ENCODE measurements around the gene CYB5A.

Gene CYB5A

DNA sequence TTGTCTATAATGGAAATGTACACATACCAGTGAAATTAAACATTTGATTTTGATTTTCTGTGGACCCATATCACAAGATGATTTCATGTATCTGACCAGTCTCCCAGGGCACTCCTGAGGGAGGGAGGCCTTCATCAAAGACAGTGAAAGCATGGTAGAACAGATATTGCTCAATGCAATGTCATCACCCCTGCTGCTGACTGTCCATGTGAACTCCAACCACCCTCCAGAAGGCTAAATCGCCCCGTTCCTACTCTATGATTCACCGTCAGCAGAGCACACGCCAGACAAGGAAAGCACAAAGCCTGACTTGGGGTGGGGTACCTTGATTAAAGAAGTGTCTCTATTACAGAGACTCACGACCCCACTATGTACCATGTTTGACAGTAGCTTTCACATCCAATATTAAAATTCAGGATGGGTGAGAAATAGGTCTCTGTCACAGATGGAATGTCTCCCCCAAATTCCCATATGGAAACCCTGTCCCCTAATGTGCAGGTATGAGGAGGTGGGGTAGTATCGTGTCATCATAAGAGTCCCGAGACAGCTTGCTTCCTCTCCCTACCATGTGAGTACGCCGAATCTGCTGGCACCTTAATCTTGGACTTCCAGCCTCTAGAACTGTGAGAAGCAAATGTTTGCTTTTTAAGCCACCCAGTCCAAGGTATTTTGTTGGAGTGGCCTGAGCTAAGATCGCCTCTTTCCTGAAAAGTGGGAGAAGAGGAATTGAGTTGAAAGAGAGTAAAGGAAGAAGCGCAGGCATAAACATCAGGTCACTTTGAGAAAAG lies 42.4 kb downstream of the CYB5A start:
- in situ Hi-C loops (cut with HindIII; ENCODE audit: low sequenced_read_pairs): no loop called here

DNA sequence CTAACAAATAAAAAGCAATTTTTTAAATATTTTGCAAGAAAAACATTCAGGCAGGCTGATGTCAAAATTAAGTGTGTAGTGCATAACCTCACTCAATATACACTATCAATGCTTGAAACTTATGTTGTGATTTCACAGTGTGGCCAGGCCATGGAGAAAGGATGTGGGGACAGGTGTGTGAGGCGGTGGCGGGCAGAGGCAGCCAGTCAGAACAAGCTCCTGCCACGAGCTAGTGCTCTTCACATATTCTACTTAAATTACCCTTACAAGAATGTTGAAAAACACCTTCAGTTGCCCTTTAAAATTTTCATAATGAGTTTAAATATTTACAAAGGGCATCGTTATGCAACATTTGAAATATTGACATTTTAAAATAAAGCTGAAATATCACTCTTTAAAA lies 43.2 kb downstream of the CYB5A start:
- in situ Hi-C loops (cut with HindIII; ENCODE audit: low sequenced_read_pairs): no loop called here

DNA sequence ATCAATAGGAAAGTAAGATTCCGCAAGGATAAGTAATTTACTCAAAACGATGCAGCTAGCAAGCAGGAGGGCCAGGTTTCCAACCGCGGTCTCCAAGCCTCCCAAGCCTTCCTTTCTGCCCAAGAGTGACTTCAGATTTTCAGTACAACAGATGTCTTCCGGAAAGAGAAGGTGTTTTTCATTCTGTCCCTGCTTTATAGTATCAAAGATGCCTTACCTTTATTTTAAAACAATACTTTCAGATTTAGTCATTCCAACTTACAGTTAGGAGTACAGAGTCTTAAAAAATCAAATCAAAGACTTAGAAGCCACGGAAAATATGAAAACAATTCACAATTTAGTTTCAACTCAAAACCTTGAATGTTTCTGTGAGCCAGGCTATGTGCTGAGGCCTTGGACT lies 43.6 kb downstream of the CYB5A start:
- in situ Hi-C loops (cut with HindIII; ENCODE audit: low sequenced_read_pairs): no loop called here

DNA sequence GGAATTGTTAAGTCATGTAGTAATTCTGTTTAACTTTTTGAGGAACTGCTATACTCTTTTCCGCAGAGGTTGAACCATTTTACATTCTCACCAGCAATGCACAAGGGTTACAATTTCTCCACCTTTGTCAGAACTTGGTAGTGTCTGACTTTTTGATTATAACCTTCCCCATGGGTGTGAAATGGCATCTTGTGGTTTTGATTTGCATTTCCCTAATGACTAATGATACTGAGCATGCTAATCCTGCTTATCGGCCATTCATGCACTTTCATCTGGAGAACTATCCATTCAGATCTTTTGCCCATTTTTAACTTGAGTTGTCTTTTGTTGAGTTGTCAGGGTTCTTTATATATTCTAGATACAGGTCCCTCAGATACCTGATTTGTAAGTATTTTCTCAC lies 47.2 kb downstream of the CYB5A start:
- in situ Hi-C loops (cut with HindIII; ENCODE audit: low sequenced_read_pairs): no loop called here

DNA sequence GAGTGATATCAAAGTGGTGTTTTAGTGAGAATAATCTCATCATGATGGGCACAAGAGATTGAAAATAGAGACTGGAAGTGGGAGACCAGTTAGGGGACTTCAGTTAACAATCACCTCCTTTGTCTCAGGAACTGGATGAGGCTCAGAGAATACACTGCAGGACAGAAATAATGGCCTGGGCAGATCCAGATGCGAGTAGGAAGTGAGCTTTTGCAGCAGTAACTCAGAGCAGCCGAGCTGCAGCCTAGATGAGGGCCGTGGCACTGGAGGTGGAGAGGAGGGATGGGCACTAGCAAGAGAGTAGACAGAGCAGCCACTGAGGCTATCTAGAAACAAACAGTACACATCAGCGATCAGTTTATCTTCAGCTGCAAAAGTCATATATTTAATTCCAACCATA lies 48.6 kb downstream of the CYB5A start:
- in situ Hi-C loops (cut with HindIII; ENCODE audit: low sequenced_read_pairs): no loop called here

DNA sequence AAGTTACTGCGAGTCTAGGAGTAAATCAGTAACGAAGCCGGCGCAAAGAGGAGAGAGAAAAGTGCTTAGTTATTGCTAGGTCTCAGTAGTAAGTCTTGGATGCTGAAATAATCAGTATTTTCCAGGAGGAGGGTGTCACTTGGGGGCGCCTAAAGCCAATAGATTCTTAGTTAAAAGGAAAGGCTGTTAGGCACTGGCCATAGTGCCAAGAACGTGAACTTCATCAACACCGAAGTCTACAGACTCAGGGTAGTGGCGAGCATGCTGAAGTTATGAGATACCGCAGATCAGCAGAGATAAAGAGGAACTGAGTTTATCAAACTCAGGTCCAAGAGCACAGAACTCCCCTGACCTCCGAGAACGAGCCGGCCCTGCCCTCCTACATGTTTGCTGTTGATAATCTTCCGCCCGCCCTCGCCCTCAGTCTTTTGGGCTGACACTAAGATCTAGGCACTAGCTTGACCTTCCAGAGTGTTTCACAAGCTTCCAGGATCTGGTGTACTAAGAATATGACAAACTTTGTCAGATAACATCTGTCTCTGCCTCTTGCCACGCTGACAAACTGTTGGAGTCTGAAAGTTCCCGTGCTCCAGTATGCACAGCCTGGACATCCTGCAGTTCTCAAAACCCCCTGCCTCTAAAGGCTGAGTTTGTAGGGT lies 49.2 kb downstream of the CYB5A start:
- in situ Hi-C loops (cut with HindIII; ENCODE audit: low sequenced_read_pairs): no loop called here

DNA sequence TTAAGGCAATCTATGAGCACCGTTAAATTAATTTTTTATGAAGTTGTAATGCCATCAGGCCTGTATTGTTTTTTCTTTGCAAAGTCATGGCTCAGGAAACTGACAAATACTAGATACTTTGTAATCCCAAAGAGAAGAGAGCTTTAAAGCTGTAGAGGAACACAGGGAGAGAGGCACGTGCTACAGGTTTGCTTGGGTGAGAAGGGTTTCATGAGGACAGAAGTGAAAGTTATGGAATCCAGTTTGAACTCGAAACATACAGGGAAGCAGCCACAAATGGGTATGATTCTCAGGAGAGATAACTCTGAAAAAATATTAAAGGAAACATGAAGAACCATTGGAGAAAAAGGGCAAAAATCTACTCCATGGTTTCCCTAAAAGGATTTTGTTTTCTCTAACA lies 49.8 kb downstream of the CYB5A start:
- in situ Hi-C loops (cut with HindIII; ENCODE audit: low sequenced_read_pairs): no loop called here

DNA sequence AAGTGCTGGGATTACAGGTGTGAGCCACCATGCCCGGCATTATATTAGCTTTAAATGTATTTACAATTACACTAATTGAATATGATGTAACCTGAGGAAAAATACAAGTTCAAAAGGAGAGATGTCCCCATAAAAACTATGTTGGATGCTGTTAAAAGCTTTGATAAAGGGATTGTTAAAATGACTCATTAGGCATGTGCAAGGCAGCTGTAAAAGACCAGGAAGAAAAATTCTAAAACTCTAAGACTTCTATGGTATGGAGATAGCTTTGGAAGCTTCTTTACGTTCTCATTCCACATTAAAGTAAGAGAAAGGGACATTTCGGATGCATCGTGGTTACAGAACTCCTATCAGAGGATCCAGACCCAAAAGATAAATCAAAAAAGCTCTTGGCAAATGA lies 50.3 kb downstream of the CYB5A start:
- in situ Hi-C loops (cut with HindIII; ENCODE audit: low sequenced_read_pairs): no loop called here

DNA sequence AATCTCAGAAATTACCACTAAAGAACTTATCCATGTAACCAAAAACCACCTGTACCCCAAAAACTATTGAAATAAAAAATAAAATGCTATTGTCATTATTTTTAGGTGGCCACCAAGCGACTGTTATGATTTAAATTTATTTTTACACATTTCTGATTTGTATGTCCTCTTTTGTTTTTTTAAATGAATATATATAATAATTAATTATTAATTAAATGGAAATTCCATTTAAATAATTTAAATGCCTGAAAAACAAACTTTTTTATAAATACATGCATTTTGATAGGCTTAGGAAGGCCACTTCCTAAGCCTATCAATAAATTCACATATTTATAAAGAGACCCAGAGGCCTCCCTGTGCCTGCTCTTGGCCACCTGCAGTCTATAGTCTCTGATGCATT lies 52.2 kb downstream of the CYB5A start:
- in situ Hi-C loops (cut with HindIII; ENCODE audit: low sequenced_read_pairs): loop anchor here (5.0 kb wide), 1 partner anchor 93 kb away; no protein-coding TSS in a partner anchor

DNA sequence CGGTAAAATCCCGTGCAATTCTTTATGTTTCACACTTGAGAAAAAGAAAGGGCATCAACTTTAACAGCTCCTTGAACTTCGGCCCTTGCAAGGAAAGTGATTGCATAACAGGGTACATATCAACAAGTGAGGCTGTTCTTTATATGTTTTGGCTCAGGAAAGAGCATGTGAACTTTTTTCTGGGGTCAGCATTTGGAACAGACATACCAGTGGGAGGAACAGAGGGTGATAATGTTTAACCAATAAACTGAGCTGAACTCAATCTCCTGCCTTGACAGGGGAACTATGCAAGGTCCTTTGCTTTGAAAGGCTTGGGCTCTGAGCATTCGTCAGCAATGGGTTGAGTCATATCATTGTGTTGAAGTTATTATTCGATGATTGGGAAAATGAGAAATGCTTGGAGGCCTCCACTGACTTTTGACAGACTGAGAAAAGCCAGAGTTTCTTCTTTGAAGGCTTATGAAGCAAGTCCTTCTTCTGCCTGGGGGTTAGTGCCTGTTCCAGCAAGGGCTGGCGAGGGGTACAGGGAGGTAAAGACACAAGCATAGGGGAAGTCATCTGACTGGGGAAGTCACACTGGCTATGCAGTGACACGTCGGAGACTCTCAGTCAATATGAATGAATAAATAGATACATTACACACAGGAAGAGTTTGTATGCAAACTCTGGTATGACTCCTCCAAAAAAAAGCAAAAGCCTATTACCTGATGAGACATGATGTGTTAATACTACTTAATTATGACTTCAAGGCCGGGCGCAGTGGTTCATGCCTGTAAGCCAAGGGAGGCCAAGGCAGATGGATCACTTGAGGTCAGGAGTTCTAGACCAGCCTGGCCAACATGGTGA lies 57.2 kb downstream of the CYB5A start:
- in situ Hi-C loops (cut with HindIII; ENCODE audit: low sequenced_read_pairs): loop anchor here (5.0 kb wide), 1 partner anchor 98 kb away; no protein-coding TSS in a partner anchor

DNA sequence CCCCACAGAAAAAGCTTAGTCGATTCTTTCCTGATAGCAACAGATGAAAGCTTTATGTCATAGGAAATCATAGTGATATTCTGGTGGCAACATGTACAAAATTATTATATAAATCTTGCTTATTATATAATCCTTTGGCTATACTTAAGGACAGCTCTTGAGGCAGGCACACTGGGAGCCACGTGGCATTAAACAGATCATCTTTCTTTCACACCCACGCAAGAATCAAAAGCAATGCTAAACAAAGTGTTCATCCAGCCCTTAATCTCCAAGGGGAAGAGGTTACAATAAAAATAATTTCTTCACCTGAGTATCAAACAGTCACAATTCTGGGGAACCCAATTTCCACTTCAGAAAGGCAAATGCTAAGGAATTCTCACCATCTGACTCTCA lies 57.8 kb downstream of the CYB5A start:
- in situ Hi-C loops (cut with HindIII; ENCODE audit: low sequenced_read_pairs): no loop called here

DNA sequence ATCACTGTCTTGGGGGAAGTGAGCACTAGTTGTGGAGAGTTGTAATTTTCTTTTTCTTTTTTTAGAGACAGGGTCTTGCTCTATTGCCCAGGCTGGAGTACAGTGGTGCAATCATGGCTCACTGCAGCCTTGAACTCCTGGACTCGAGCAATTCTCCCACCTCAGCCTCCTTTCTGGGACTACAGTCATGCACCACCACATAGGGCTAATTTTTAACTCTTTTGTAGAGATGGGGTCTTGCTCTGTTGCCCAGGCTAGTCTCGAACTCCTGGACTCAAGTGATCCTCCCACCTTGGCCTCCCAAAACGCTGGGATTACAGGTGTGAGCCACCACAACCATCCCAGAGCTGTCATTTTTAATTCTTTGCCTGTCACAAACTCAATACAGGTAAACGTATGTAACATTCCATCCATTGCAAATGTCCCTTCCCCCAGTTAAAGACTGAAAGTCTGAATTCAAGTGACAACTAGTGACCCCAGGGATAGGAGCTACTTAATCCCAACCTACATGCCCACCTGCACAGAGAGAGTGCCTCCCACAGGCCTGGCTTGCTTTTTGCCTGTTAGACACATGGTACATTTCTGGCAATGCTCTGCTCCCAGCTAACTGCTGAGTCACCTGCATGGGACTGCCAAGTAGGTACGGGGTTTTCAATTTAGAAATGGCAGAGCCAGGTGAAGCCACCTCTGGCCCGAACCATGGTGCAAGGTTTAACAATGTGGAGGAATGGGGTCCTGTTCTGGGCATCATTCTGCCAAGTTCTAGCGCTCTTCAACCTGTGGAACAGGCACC lies 60.6 kb downstream of the CYB5A start:
- in situ Hi-C loops (cut with HindIII; ENCODE audit: low sequenced_read_pairs): no loop called here

DNA sequence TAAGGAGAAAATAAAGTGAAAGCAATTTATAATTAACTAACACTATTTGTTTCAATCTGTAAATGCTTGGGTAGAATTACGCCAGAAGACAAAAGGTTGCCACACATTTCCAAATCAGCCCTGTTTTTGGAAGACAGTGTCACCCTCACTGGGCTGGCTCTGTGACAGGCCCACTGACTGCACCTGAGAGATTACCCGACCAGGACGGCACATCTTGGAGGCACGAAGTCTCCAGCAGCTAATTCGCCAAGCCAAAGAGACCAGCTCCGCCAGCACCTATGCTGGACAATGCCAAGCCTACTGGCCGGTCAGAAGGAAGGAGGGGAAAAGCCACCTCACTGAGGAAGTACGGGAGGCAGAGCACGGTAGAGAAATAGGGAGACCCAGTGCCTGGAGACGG lies 61.9 kb downstream of the CYB5A start:
- in situ Hi-C loops (cut with HindIII; ENCODE audit: low sequenced_read_pairs): no loop called here

DNA sequence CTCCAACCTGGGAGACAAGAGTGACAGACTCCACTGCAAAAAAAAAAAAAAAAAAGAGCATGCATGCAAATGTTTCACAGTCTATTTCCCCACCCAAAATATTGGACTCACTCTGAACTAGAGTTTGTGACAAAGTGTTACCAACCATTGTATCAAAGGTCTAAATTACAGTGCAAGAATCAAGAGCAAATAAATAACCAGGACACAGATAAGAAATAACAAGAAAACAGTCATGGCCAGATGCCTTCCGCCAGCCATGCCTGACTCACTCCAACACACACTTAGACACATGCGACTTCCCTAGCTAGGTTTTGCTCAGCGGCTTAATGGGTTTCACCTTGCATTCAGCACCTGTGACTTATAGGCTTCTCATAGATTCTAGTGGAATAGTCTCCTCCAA lies 62.8 kb downstream of the CYB5A start:
- in situ Hi-C loops (cut with HindIII; ENCODE audit: low sequenced_read_pairs): no loop called here

DNA sequence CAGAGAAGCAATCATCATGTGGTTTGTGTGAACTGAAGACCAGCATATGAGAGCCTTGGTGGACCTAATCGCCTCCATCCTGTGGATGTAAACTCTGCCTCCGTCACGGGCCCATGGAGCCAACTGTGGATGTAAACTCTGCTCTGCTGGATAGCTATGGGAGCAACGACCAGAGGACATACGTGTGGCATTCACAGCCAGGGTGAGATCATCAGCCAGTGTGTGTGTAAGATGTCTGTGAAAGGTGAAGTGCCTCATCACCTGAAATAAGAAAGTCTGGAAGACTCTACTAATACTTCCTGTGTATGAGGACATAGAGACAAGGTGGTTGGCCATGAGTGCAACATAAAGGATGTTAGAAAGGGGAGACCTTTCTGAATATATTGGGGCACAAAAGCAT lies 63.5 kb downstream of the CYB5A start:
- in situ Hi-C loops (cut with HindIII; ENCODE audit: low sequenced_read_pairs): no loop called here

DNA sequence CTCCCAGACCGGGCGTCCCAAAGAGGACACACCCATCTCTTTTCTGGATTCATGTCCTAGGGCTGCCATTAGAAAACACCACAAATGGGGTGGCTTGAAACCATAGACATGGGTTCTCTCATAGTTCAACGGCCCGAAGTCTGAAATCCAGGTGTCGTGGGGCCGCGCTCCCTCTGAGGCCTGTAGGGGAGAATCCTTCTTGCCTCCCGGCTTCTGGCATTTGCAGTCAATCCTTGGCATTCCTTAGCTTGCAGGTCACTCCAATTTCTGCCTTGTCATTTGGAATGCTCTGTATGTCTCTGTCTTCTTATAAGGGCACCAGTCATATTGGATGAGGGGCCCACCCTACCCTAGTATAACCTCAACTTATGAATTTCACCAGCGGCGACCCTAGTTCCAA lies 65.1 kb downstream of the CYB5A start:
- in situ Hi-C loops (cut with HindIII; ENCODE audit: low sequenced_read_pairs): no loop called here

DNA sequence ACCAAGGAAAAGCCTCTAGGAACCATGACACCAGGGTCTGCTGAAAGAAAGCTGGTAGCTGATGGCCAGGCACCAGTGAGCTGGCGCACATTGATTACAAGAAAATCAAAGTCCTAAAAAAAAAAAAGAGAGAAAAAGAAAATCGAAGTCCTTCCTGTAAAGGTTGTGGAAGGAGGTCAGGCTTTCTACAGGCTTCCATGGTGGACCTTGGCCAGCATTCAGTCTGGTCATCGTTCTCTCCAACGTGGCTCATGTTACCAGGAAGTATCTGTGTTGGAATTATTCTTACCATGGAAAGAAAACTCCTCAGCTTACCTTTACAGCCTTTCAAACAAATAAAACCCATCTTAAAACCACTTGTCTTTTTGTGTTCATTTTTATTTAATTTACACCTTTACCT lies 65.6 kb downstream of the CYB5A start:
- in situ Hi-C loops (cut with HindIII; ENCODE audit: low sequenced_read_pairs): no loop called here

DNA sequence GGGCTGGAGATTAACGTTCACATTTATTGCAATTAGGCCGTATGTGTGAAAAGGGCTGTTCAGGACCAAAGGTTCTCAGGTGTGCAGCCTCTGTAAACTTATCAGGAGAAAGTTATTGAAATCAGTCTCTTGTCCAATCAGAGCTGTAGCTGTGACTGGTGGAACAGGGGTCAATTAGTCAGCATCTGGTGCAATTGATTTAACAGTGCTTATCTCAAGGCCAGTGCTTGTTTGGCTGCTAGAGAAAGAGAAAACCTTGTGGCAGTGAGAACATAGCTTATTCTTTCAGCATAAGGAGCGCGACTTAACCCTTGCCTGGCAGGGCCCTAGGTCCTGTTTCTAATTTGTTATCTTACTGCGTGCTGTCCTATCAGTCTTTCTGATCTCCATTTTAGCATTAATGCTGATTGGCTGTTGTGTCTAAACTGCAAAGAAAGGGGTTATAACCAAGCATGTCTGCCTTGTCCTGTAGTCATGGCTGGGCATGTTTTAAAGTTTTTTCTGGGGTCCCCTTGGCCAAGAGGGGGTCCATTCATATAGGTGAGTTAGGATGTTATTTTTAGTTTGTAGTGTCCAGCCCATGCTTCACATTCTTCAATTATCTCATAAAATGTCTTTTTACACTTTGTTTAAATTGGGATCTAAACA lies 66.4 kb downstream of the CYB5A start:
- in situ Hi-C loops (cut with HindIII; ENCODE audit: low sequenced_read_pairs): no loop called here

DNA sequence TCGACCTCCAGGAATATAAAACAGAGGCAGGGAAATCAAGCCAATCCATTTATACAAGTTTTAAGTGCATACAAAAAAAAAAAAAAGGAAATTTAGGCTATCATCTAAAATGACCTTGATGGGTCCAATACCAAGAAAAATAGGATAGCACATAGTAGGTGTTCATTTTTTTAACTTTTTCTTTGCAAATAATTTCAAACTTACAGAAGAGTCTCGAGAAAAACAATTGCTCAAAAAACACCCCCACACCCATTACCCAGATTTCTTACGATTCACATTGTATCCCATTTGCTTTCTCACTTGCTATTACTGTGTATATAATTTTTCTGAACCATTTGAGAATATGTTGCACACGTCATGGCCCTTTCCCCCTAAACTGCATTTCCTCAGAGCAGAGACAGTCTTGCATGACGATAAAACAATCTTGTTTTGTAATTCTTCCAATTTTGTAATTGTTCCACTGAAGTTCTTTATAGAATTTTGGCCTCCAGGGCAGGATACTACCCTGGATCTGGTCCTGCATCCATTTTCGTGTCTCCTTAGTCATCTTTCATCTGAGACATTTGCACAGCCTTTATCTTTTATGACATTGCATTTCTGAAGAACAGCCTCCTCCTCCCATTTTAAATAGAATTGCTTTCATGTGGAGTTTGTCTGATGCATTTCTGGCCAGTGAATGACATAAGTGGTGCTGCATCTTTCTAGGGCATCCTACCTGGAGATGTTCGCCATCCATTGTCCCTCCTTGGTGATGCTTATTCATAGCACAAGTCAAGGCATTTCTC lies 68.9 kb downstream of the CYB5A start:
- in situ Hi-C loops (cut with HindIII; ENCODE audit: low sequenced_read_pairs): no loop called here

DNA sequence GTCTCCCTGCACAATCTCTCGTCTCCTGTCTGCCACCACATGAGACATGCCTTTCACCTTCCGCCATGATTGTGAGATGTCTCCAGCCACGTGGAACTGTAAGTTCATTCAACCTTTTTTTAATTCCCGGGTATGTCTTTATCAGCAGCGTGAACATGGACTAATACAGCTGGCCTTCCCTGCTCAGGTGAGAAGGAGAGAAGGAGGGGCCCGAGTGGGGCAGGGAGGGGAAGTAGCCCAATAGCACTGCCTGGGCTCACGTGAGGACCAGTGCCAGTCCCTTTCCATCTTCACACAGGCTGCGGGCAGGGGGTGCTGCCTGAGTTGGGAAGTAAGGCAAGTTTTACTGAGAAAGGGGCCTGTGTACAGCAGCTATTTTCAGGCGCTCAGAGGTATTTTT lies 70.7 kb downstream of the CYB5A start:
- in situ Hi-C loops (cut with HindIII; ENCODE audit: low sequenced_read_pairs): no loop called here
